Occipital lobe (tissue), 2 donors: Measurements from ENCODE around the gene RNF182. TPM values are rescaled to one million over a fixed set of nuclear protein-coding genes. Genes with fewer than 3 reads are reported as not detected.

ENCODE experiments used
- DNase-seq: peaks from one replicate; lab custom pipeline; 2025; lab: John Stamatoyannopoulos, UW
- total RNA-seq: library from RNA; depleted of rRNA; stranded (reverse); fragments of >200 nt; gene quantifications from one replicate; pipeline ENCODE4 v1.2.3, GENCODE V29; 2014

RNF182 gene
- total RNA-seq, 1 donor from 2014 or later: 73.6 TPM

DNA sequence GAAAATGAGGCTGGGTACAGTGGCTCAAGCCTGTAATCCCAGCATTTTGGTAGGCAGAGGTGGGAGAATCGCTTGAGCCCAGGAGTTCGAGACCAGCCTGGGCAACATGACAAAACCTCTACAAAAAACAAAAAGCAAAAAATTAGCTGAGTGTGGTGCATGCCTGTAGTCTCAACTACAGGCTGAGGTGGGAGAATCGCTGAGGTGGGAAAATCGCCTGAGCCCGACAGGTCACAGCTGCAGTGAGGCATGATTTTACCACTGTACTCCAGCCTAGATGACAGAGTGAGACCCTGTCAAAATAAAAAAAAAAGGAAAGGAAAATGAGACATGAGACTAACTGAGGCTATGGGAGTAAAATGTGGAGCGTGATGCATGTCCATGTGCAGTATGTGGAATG lies 104.9 kb downstream of the RNF182 start:
- no peak for DNase-seq

Other genes with a start within 250 kb of the RNF182 start
- 90.5 TPM for gene RANBP9, start 213.1 kb upstream of the RNF182 start, total RNA-seq
- gene MCUR1, start 110.4 kb upstream of the RNF182 start, total RNA-seq: 34.6 TPM
- gene CD83, start 192.8 kb downstream of the RNF182 start, total RNA-seq: 22.0 TPM